Stimulated activated CD8-positive, alpha-beta memory T cell treated with anti-CD3 and anti-CD28 coated beads, Interleukin-12 subunit alpha, Interleukin-12 subunit beta, amount 100 ng/mL, for 1 hour (primary cell): ENCODE data around the gene WNT3.
"Not testable (repeated sequence)": the region's sequence is repeated elsewhere in the genome, so short reads cannot be mapped to it uniquely, and the experiment has no call there.

Source experiments
- DNase-seq: peaks from one replicate; pipeline ENCODE4 v3.0.0-alpha.2; 2020; ENCODE audit warnings: low read depth

WNT3 gene

DNA sequence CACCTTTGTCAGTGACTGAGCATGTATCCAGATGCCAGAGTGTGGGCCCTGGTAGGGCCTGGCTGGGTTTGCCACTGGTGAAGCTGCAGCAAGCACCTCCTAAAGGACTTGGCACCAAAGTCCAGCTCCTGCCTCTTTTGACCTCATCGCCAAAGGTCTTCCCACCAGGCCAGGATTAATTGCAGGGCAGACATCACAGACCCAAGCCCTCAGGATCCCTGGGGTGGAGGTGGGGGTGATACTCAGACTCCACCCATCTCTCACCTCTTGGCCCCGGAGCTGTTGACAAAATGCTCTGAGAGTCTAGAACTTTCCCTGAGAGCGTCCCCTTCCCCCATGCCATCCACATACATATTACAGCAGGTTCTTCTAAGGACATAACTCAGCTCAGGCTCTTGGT, 4.6 kb downstream of the WNT3 start:
- DNase-seq: no peak

DNA sequence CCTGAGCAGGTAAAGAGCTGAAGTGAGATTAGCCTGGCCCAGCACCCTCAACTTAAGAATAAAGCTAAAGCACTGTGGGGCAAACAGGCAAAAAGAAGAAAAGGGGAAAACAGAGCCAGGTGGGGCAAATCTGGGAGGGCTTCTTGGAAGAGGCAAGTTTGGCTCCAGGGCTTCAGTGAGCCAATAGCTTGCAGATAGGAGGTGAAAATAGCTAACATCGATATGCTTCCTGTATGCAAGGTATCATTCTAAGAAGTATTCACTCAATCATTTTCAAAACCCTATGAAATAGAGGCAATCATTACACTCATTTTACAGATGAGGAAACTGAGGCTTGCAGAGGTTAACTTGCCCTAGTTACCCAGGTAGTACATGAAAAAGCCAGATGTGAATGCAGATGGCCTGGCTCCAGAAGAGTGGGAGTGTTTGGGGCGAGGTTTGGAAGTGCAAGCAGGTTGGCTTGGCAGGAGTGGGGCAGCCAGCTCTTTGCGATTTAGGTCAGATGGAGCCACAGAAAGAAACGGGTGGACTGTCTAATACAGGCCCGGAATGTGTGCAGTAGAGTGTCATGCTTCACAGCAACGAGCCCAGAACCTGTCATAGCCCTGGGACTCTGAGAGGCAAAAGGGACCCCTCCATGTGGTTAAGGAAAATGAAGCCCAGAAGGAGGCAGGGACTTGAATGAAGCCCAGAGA, 5.7 kb downstream of the WNT3 start:
- DNase-seq: no peak

DNA sequence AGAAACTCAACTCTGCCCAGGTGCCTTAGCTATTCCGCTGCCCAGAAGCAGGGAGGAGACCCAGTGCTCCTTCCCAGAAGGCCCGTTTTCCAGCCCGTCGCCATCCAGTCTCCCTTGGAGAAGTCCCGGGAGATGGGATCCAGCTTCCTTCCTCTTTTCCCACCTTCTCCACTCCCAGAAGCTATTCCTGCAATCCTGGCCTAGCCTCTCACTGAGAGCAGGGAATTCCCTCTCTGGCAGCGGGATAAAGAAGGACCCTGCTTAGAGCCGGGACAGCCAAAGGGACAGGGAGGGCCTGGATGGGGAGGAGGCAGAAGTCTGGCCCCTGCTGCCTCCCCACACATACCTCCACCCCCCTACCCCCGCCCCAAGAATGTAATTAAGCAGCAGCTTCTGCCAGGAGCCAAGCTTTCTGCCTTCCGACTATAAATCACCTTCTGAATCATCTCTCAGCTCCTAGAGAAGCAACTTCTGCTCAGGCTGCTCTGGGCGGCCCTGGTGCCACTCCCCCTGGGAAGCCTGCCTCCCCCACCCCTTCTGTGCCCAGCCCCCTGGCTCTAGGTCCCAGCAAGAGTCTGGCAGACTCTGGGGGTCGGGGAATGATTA, 6.4 kb downstream of the WNT3 start:
- DNase-seq: no peak

- no peak for DNase-seq
Measured at GRCh38 chr17:46810837-46811236, 7.7 kb downstream of the WNT3 start.

- DNase-seq: no peak
Measured at GRCh38 chr17:46809110-46809571, 9.4 kb downstream of the WNT3 start.

DNA sequence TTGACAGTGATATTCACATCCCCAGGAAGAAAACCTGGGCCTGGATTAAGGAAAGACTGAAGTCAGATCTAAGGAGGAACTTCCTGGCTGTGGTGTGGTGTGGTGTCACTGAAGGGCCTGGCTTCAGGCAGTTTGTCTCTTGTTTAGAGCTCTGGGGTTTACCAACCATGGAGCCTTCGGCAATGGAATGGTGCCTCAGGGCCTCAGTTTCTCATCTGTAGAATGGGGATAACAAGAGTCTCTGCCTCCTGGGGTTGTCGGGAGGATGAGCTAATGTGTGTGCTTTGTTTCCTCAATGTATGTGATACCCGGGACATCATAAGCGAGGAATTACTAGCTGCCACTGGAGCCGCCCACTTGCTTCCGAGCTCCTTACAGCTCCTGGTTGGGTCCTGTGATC, 12.7 kb downstream of the WNT3 start:
- DNase-seq: no peak

GRCh38 chr17:46803544-46803943, 14.9 kb downstream of the WNT3 start:
- DNase-seq: no peak

GRCh38 chr17:46802800-46803199, 15.7 kb downstream of the WNT3 start:
- no peak for DNase-seq

DNA sequence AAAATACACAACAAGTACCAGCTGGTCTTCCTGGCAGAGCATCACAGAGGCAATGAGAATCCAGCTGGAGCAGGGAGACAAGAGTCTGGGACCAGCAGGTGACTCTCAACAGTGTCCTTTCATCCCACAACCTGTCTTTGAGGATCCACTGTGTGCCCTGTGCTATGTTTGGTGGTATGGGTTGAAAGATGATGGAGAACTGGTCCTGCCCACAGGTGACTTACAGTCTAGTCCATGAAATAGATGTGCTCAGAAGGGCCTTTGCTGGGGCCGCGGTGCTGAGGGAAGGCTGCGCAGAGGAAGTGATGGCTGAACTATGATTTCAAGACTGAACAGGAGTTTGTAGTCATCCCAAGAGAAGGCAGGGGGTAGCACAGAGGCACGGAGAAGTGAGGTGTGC, 17.9 kb downstream of the WNT3 start:
- no peak for DNase-seq

GRCh38 chr17:46796956-46797530, 21.4 kb downstream of the WNT3 start:
- DNase-seq: no peak

- DNase-seq: no peak
Measured at GRCh38 chr17:46796524-46796923, 22.0 kb downstream of the WNT3 start.

- DNase-seq: no peak
Measured at GRCh38 chr17:46796084-46796483, 22.4 kb downstream of the WNT3 start.

GRCh38 chr17:46795379-46795952, 23.0 kb downstream of the WNT3 start:
- DNase-seq: no peak

DNA sequence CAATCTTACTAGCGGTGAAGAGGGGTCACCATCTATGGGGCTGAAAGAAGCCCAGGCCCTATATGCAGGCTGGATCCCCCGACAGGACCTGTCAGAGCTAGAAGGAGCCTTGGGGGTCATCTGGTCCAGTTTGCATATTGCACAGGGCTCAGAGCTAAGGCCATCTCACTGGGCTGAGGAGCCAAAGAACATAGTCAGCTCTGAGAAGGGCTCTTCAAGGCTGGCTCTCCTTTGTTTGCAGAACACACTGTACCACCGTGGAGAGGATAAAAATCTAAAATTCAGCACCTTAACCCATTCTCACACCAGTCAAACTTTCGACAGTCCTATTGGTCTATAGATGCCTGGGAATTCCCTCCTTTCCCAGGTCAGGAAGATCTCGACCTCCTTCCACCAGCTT, 24.2 kb downstream of the WNT3 start:
- no peak for DNase-seq

- DNase-seq: no peak
Measured at GRCh38 chr17:46793541-46793940, 25.0 kb downstream of the WNT3 start.

GRCh38 chr17:46793023-46793422, 25.5 kb downstream of the WNT3 start:
- DNase-seq: not testable (repeated sequence)

- DNase-seq: no peak
Measured at GRCh38 chr17:46792071-46792470, 26.4 kb downstream of the WNT3 start.

DNA sequence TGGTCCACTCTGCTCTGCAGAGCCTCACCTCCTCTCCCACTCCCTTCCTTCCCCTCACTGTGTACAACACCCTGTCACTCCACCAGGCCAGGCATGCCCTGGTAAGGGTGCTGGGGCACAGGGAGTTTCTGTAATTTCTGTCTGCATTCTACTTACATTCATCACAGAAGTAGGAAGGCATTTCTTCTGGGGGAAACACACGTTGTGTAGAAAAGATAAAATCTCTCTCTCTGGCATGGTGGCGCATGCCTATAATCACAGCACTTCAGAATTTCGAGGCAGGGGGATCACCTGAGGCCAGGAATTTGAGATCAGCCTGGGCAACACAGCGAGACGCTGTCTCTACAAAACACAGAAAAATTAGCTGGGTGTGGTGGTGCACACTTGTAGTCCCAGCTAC, 27.0 kb downstream of the WNT3 start:
- DNase-seq: no peak

DNA sequence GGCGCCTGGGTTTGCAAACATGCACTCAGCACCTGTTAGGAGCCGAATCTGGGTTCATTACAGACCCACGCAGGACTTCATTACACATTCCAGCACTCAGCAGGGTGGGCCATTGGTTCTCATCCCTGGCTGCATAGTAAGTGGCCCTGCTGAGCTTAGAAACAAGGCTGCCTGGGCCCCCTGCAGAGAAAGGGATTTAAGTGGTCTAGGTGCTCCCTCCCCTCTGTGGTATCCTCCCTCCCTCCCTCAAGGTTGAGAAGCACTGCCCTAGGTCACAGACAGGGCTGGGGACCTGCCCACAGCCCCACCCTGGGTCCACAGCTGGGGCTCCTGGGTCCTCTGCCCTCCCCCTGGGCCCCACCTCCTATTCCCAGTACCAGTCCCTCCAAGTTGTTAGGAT, 28.3 kb downstream of the WNT3 start:
- DNase-seq: no peak

GRCh38 chr17:46789610-46790009, 28.9 kb downstream of the WNT3 start:
- DNase-seq: no peak

DNA sequence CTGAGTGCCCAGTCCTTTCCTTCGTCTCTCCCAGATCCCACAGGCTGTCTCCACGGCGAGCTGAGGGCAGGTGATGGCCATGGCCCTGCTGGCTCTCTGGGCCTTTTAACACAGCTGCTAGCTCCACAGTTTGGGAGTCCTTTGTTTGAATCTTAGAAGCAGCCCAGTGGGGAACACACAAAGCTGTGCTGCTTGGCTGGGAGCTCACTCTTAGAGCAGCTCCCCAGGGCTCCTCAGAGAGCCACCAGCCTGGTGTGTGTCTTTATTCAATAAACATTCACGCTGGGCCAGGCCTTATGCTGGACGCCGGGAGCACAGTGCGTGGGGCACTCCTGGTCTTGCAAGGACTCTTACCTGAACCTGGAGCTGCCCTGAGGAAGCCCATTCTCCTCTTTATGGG, 29.7 kb downstream of the WNT3 start:
- no peak for DNase-seq

DNA sequence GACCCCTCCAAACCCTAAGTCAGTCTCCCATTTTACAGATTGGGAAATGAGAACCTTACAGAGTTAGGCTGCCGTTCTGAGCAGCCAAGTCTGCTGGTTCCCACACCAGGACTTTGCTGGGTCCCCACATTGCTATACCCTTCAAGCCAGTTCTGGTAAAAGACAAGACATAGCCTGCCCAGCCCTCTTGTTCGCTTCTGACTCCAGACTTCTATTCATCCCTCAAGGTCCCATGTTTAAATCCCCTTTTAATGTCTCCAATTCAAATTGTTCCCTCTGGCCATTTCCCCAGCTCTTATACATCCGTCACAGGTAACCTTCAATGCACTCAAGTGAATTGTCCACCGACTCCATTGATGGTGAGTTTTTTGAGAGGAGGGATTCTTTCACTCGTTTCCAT, 30.2 kb downstream of the WNT3 start:
- DNase-seq: no peak

DNA sequence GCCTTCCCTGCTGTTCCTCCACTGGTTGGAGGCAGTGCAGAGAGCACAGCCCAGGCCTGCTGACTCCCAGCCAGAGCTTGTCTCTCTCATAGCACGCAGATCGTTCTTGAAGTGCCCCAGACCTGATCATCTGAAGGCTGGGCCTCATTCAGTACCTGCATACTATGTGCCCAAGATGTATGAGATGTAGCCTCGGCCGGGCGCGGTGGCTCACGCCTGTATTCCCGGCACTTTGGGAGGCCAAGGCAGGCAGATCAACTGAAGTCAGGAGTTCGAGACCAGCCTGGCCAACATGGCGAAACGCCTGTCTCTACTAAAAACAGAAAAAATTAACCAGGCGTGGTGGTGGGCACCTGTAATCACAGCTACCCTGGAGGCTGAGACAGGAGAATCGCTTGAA, 31.0 kb downstream of the WNT3 start:
- no peak for DNase-seq
